GM18502 (cell line): Measurements from ENCODE around the gene EIF4A3.
A peak's percentile ranks its signal among the peaks of the same experiment; 100 is the strongest.
"Not testable (repeated sequence)": the region's sequence is repeated elsewhere in the genome, so short reads cannot be mapped to it uniquely, and the experiment has no call there.

Source experiments
- ATAC-seq: cut with Tn5 transposase; IDR thresholded peaks from one replicate; pipeline ENCODE4 v1.9.1; 2021; ENCODE audit warnings: mild to moderate bottlenecking; ENCODE audit not compliant: unreplicated experiment, poor library complexity

EIF4A3 gene

DNA sequence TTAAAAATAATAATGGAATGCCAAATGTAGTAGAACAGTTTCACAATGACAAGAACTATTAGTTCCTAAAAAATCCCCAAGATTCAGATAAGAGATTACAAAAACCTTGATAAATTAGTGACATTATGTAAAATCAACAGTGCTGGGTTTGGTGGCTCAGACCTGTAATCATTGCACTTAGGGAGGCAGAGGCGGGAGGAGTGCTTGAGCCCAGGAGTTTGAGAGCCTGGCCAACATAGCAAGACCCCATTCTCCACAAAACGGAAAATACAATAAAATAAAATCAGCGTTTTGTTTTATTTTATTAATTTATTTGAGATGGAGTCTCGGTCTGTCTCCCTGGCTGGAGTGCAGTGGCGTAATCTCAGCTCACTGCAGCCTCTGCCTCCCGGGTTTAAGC is 27.0 kb upstream of the EIF4A3 start:
- no peak for ATAC-seq

DNA sequence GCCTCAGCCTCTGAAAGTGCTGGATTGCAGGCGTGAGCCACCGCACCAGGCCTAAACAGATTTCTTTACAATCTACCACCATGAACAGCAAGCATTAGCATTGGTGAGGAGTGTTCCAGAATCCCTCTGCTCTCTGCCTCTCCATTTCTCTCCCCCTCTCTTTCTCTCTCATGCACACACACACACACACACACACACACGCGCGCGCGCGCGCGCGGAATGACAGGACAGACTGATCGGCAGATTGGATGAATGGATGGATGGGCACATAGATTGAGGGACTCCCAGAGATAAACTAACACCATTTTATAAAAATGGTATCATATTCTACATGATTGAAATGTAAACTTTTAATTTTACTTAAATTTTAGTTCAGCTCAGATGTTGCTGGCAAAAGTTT is 26.2 kb upstream of the EIF4A3 start:
- no peak for ATAC-seq

DNA sequence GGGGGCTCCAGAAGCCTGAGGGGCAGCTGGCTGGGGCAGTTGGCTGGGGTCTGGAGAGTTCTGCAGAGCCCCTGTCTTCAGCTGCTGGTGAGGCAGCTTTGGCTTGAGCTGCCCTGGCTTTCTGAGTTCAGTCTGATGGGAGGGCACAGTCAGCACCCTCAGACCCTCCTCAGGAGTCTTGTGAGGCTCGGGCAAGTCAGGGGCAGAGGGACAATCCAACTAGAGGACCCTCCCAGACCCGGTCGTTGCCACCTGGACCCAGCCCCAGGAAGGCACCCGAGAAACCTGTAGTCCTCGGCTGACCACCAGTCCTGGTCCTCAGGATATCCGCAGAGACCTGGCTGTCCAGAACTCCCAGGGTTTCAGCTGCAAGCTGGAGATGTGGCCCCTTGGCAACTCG is 24.8 kb upstream of the EIF4A3 start:
- no peak for ATAC-seq

DNA sequence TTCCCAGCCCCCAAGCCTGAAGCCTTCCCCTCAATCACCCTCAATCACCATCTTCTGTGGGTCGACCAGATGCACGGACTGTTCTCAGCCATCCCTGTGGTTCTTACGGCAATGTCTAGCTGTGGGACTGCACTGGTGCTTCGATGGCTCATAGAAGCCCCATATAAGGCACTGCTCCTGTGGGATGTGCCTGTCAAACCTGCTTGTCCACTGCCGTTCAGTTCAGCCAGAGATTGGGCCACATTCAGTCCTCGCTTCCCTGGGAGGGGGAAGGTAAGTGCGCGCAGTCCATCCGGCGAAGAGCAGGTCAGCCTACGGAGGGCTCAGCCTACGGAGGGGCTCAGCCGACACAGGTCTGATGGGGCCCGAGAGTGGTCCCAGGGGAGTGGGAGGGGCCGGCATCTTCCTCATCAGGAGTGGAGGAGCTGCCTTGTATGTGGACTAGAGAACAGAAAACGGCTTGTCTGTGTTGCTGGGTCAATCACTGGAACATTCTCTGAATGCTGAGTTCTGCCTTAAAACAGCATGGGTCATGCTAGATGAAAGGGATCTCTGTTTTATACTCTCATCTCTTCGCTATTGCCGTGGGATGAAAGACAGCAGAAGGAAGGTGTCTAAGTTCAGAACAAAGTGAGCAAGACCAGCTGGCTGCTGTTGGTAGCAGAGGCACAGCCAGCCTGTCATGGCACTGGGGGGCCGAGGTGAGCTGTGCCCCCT is 23.0 kb upstream of the EIF4A3 start, which contains the start of gene CARD14:
CARD14 (plus strand) TSS at position 247 of the 717 bp plus-strand sequence. CDS start 11,409 bp downstream, outside the sequence.
- no peak for ATAC-seq

DNA sequence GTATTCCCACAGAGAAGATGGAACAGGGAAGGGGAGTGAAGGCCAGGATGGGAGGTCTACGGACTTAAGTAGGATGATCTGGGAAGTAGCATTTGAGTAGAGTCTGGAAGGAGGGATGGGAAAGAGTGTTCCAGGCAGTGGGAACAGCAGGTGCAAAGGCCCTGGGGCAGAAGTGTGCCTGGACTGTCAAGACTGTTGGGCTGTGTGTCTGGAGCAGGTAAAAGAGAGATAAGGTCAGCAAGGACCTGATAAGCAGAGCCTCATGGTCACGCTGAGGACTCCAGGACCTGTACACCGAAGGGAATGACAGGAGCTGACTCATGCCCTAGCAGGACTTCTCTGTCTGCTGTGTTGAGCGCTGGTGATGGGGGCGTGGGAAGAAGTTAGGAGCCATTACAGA is 22.2 kb upstream of the EIF4A3 start:
- no peak for ATAC-seq

DNA sequence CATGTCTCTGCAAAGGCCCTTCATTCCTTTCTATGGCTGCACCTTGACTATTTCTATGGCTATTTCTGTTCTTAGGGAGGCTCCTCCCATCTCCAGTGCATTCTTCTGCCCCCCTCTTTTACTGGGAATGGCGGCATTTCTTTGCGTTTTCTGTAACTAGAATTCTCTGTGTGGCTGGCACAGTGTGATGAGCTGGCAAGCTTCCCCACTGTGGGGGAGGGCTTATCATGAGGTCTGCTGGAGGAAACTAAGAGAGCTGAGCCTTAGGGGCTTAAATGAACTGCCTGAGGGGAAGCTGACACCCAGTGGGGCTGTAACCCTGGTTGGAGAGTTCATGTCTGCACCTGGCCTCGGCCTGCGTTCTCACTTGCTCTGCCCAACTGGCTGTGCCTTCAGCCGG is 21.4 kb upstream of the EIF4A3 start:
- ATAC-seq: no peak

- no peak for ATAC-seq
Observed at GRCh38 chr17:80166446-80166845, 19.5 kb upstream of the EIF4A3 start.

GRCh38 chr17:80164185-80164584 is 17.3 kb upstream of the EIF4A3 start:
- ATAC-seq: no peak

- ATAC-seq: no peak
Observed at GRCh38 chr17:80163336-80163735, 16.4 kb upstream of the EIF4A3 start.

DNA sequence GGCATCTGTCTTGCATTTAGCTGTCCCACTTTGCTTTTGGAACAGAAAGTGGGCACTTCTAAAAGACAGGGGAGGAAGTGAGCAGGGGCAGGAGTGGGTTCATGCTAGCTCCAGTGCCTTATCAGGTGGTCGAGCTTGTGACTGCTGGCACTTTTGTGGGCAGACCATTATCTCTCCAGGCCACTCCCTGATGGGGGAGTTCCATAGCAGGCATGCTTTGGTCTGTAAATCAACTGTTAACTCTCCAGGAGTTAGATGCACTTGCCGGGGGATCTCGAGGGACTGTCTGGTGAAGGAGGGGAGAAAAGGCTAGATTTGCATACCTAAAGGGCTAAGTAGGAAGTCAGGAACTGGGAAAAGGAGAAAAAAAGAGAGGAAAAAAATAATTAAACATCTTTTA is 13.6 kb upstream of the EIF4A3 start:
- no peak for ATAC-seq

GRCh38 chr17:80158846-80159245 is 11.9 kb upstream of the EIF4A3 start:
- ATAC-seq: no peak

GRCh38 chr17:80155600-80155999 is 8.7 kb upstream of the EIF4A3 start:
- ATAC-seq: not testable (repeated sequence)

- no peak for ATAC-seq
Observed at GRCh38 chr17:80154166-80154565, 7.2 kb upstream of the EIF4A3 start.

GRCh38 chr17:80153004-80153403 is 6.1 kb upstream of the EIF4A3 start:
- ATAC-seq: peak; percentile 53

DNA sequence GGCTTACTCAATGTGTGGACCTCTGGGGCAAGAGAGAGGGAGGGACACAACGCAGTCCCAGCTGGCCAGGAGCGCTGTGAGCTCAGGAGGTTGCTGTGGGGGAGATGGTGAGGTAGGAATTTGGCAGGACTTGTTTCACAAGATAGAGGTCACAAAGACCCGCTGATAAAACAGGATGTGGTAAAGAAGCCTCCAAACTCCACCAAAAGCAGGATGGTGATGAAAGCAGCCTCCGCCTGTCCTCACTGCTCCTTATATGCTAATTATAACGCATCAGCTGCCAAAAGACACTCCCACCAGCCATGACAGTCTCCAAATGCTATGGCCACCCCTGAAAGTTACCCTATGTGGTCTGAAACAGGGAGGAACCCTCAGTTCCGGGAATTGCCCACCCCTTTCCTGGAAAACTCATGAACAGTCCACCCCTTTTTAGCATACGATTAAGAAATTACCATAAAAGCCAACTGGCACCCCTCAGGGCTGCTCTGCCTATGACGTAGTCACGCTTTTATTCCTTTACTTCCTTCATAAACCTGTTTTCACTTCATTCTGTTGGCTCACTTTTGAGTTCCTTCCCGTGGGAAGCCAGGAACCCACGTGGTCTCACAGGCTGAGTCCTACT is 5.3 kb upstream of the EIF4A3 start:
- ATAC-seq: no peak

DNA sequence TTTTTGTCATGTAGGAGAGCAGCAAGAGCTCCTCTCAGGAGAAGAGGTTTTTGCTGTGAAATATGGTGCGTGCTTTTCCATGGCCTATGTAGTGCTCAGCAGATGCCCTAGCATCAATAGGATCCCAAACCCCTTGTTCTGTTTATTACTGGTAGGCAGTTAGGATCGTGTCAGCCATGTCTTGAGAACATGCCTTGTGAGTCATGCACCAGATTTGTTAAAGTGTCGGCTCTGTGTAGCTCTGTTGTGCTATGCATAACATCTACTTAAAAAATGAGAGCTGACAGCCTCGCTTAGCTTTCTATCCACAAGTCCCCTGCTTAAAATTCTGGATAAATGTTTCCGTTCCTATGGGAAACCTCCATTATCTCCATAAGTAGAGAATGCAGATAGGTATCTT is 4.4 kb upstream of the EIF4A3 start:
- ATAC-seq: no peak

DNA sequence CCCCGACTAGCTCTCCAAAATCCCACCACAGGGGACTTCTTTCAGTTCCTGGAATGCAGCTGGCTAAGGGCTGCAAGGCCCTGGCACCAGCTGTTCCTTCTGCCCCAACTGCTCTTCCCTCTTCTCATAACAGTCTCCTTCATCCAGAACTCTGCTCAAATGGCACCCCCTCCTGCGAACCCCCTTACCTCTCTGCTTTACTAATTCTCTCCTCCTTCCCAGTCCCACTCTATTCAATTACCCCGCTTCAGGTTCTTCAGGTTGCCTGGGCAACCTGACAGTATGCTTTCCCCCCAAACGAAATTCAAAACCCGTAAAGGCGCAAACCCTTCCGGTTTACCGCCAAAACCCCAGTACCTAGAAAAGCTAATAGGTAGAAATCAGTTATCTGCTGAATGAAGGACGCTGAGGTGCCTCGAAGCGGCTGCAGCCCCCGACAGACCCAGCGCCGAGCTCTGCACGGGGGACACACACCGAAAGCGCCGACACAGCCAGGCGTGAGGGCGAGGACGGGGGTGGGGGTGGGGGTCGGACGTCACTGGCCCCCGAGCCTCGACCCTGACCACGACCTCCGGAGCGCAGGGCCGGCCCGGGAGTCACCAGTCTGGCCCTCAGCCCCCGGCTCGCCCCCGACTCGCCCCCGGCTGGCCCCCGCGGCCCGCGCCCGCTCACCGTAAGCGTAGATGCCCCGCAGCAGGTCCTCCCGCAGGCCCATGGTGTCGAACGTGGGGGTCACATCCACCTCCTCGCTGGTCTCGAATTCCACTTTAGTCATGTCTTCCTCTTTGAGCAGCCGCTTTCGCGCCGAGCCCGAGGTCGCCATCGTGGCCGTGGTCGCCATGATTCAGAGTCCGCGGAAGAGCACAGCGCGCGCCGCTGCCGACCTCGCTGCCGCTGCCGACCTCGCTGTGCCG is 550 bp downstream of the EIF4A3 start:
- peak; percentile 22 for ATAC-seq

DNA sequence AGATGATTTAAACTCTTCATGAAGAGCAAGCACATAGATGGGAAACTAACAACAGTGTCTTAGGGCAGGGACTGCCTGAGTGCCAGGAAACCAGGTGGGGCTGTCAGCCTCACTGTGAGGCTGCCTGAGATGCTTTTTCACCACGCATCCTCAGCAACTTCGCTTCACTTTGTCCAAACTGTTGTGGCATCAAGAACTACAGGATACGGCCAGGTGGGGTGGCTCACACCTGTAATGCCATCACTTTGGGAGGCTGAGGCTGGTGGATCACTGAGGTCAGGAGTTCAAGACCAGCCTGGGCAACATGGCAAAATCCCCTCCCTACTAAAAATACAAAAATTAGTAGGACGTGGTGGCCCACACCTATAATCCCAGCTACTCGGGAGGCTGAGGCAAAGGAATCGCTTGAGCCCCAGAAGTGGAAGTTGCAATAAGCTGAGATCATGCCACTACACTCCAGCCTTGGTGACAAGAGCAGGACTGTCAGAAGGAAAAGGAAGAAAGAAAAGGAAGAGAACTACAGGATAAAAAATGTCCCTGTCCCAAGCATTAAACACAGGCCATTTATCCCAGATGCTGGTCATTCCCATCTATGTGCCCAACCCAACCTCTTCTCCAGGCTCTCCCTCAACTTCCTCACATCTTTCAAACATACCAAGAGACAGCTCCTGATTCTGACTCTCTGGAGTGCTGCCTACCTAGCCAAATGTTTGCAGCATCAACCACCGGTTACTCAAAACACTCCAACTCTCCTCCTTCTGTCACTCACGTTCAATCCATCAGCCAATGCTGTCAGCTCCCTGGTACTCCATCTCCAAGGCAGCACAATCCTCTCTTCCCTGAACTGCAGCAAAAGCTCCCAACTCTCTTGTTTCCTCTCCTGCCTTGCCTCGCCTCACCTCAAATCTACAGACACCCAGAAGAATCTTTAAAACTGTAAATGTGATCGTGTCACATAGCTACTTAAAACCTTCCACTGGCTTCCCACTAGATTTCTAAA is 1.6 kb downstream of the EIF4A3 start:
- no peak for ATAC-seq

DNA sequence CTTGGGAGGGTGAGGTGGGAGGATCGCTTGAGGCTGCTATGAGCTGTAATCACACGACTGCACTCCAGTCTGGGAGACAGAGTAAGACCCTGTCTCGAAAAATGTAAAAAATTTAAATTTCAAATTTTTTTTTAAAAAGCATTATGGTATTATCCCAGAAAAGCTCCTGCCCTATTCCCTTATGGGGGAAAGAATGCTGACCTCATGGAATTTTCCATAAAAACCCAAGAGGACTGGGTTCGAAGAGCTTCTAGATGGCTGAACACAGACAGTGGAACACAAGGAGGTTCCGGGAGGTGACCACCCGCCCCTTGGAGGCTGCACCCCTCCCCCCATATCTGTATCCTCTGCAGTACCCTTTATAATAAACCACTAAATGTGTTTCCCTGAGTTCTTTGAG is 4.0 kb downstream of the EIF4A3 start:
- ATAC-seq: no peak
